GM12878 (cell line): Measurements from ENCODE around the gene COL6A1. TPM values are rescaled to one million over a fixed set of nuclear protein-coding genes. Genes with fewer than 3 reads are reported as not detected.

Experiments used
- EGR1 ChIP-seq, 2 experiments: IDR thresholded peaks; 1 replicate in 1 of 2; 2 replicates in 1 of 2; pipeline ENCODE4 v1.6.1; 2011 to 2012; ENCODE audit warnings: low read depth in 2 of 2, low read length in 2 of 2, borderline replicate concordance in 1 of 2, mild to moderate bottlenecking in 1 of 2, moderate library complexity in 1 of 2
- polyA plus RNA-seq, 11 experiments: library from polyadenylated mRNA; depleted of rRNA in 4 of 11; unstranded in 6 of 11; stranded (reverse) in 5 of 11; fragments of >200 nt; fragmentation: Nextera tagmentation in 4 of 11; fragmentation: Illumina TruSeq in 1 of 11; extraction: Ambion mirVana in 4 of 11; extraction: Trizol in 1 of 11; gene quantifications; 1 replicate in 1 of 11; 2 replicates in 10 of 11; pipeline versions ENCODE4 v1.2.1 to v1.2.3, GENCODE V29; 2011 to 2016; ENCODE audit warnings: inconsistent platforms in 2 of 11, missing spikeins in 2 of 11, low read depth in 1 of 11
- total RNA-seq, 4 experiments: library from RNA; depleted of rRNA in 3 of 4; stranded (reverse); fragments of >200 nt in 3 of 4; fragmentation: Illumina TruSeq in 1 of 4; extraction: Trizol in 1 of 4; gene quantifications; 2 replicates each; pipeline versions ENCODE4 v1.2.1 to v1.2.3, GENCODE V29; 2013 to 2021
- TF ChIP-seq, protein P1 (sequence below): fragments of 450-650 bp; IDR thresholded peaks from 2 replicates; pipeline ENCODE4 v1.6.1; 2018; ENCODE audit warnings: borderline replicate concordance, mild to moderate bottlenecking; ENCODE audit not compliant: partially characterized antibody

Gene COL6A1
- total and polyA plus RNA-seq, 10 of the 15 experiments (the other 5 are each of a cell fraction or from before 2014, with no cell fraction given): 0.12 to 1.3 (median 0.20) TPM; not detected in 7

DNA sequence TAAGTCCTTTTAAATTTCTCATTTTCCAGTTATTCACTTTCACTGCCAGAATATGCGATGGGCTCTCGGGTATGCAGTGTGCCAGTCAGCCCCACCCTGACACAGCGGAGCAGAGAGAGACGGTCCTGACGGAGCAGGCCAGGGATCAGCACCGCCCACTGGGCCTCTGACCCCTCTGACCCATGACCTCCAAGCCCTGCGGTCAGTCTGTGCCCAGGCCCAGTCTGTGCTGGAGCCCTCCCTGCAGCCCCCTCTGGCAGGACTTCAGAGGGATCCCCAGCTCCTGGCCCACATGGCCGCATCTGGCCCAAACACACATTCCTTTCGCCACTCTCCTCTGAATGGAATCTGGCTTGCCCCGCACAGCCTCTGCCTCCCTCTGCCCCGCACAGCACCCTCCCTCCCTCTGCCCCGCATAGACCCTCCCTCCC lies 72.9 kb downstream of the COL6A1 start (continued):
- no peak for TF ChIP-seq EGR1 (IDR thresholded peaks at IDR 0.05; ENCODE audit: borderline replicate concordance in 1 of 2, low read depth in 2 of 2, low read length in 2 of 2)
- TF ChIP-seq, protein P1, sequence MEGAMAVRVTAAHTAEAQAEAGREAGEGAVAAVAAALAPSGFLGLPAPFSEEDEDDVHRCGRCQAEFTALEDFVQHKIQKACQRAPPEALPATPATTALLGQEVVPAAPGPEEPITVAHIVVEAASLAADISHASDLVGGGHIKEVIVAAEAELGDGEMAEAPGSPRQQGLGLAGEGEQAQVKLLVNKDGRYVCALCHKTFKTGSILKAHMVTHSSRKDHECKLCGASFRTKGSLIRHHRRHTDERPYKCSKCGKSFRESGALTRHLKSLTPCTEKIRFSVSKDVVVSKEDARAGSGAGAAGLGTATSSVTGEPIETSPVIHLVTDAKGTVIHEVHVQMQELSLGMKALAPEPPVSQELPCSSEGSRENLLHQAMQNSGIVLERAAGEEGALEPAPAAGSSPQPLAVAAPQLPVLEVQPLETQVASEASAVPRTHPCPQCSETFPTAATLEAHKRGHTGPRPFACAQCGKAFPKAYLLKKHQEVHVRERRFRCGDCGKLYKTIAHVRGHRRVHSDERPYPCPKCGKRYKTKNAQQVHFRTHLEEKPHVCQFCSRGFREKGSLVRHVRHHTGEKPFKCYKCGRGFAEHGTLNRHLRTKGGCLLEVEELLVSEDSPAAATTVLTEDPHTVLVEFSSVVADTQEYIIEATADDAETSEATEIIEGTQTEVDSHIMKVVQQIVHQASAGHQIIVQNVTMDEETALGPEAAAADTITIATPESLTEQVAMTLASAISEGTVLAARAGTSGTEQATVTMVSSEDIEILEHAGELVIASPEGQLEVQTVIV: no peak

Other genes starting within 250 kb of the COL6A1 start
- gene COL6A2, start 116.3 kb downstream of the COL6A1 start, total RNA-seq (2014; rRNA removed): not detected in 2 replicates
- gene COL6A2, start 116.3 kb downstream of the COL6A1 start, total RNA-seq (2014; rRNA removed; fragmentation: Illumina TruSeq; extraction: Trizol): not detected in 2 replicates
- 0.58 and 1.3 TPM in 2 replicates for gene COL6A2, start 116.3 kb downstream of the COL6A1 start, total RNA-seq (2021)
- gene COL6A2, start 116.3 kb downstream of the COL6A1 start, polyA plus RNA-seq (2011; rRNA removed): not detected in 2 replicates
- gene COL6A2, start 116.3 kb downstream of the COL6A1 start, polyA plus RNA-seq (2014; fragmentation: Illumina TruSeq; extraction: Trizol): not detected in 2 replicates
- not detected for gene COL6A2, start 116.3 kb downstream of the COL6A1 start, polyA plus RNA-seq (2014; fragmentation: Nextera tagmentation; extraction: Ambion mirVana)
- gene COL6A2, start 116.3 kb downstream of the COL6A1 start, polyA plus RNA-seq (2014; rRNA removed): 0.04 TPM in 1 of 2 replicates, not detected in the other
- gene COL6A2, start 116.3 kb downstream of the COL6A1 start, polyA plus RNA-seq (2016; fragmentation: Nextera tagmentation; extraction: Ambion mirVana): under 1 TPM; 0.16 to 0.34 TPM
- 0.60 TPM in 1 of 2 replicates, not detected in the other for gene FTCD, start 173.8 kb downstream of the COL6A1 start, total RNA-seq (2014; rRNA removed)
- not detected in 2 replicates for gene FTCD, start 173.8 kb downstream of the COL6A1 start, total RNA-seq (2014; rRNA removed; fragmentation: Illumina TruSeq; extraction: Trizol)
- 0.28 TPM in 1 of 2 replicates, not detected in the other for gene FTCD, start 173.8 kb downstream of the COL6A1 start, total RNA-seq (2021)
- gene FTCD, start 173.8 kb downstream of the COL6A1 start, polyA plus RNA-seq (2011; rRNA removed): not detected in 2 replicates
- gene FTCD, start 173.8 kb downstream of the COL6A1 start, polyA plus RNA-seq (2014; fragmentation: Illumina TruSeq; extraction: Trizol): not detected in 2 replicates
- gene FTCD, start 173.8 kb downstream of the COL6A1 start, polyA plus RNA-seq (2014; fragmentation: Nextera tagmentation; extraction: Ambion mirVana): not detected
- 0.27 and 0.33 TPM in 2 replicates for gene FTCD, start 173.8 kb downstream of the COL6A1 start, polyA plus RNA-seq (2014; rRNA removed)
- gene FTCD, start 173.8 kb downstream of the COL6A1 start, polyA plus RNA-seq (2016; fragmentation: Nextera tagmentation; extraction: Ambion mirVana): not detected
- gene SPATC1L, start 202.7 kb downstream of the COL6A1 start, total RNA-seq (2014; rRNA removed): 6.4 and 6.8 TPM in 2 replicates
- 2.5 and 2.8 TPM in 2 replicates for gene SPATC1L, start 202.7 kb downstream of the COL6A1 start, total RNA-seq (2014; rRNA removed; fragmentation: Illumina TruSeq; extraction: Trizol)
- 9.5 and 11.2 TPM in 2 replicates for gene SPATC1L, start 202.7 kb downstream of the COL6A1 start, total RNA-seq (2021)
- 0.72 and 1.4 TPM in 2 replicates for gene SPATC1L, start 202.7 kb downstream of the COL6A1 start, polyA plus RNA-seq (2011; rRNA removed)
- gene SPATC1L, start 202.7 kb downstream of the COL6A1 start, polyA plus RNA-seq (2014; fragmentation: Illumina TruSeq; extraction: Trizol): 0.38 and 2.1 TPM in 2 replicates
- not detected for gene SPATC1L, start 202.7 kb downstream of the COL6A1 start, polyA plus RNA-seq (2014; fragmentation: Nextera tagmentation; extraction: Ambion mirVana)
- 5.9 and 7.2 TPM in 2 replicates for gene SPATC1L, start 202.7 kb downstream of the COL6A1 start, polyA plus RNA-seq (2014; rRNA removed)
- gene SPATC1L, start 202.7 kb downstream of the COL6A1 start, polyA plus RNA-seq (2016; fragmentation: Nextera tagmentation; extraction: Ambion mirVana): 10 to 100 TPM; 13.4 to 16.0 TPM
- 61.4 and 65.2 TPM in 2 replicates for gene LSS, start 247.0 kb downstream of the COL6A1 start, total RNA-seq (2014; rRNA removed)
- gene LSS, start 247.0 kb downstream of the COL6A1 start, total RNA-seq (2014; rRNA removed; fragmentation: Illumina TruSeq; extraction: Trizol): 19.6 and 20.3 TPM in 2 replicates
- gene LSS, start 247.0 kb downstream of the COL6A1 start, total RNA-seq (2021): 82.4 and 86.4 TPM in 2 replicates
- 26.1 and 51.3 TPM in 2 replicates for gene LSS, start 247.0 kb downstream of the COL6A1 start, polyA plus RNA-seq (2011; rRNA removed)
- gene LSS, start 247.0 kb downstream of the COL6A1 start, polyA plus RNA-seq (2014; fragmentation: Illumina TruSeq; extraction: Trizol): 18.3 and 24.0 TPM in 2 replicates
- 1 to 10 TPM; 2.9 to 3.7 TPM for gene LSS, start 247.0 kb downstream of the COL6A1 start, polyA plus RNA-seq (2014; fragmentation: Nextera tagmentation; extraction: Ambion mirVana)
- gene LSS, start 247.0 kb downstream of the COL6A1 start, polyA plus RNA-seq (2014; rRNA removed): 60.9 and 68.4 TPM in 2 replicates
- 10 to 100 TPM; 25.5 to 29.4 TPM for gene LSS, start 247.0 kb downstream of the COL6A1 start, polyA plus RNA-seq (2016; fragmentation: Nextera tagmentation; extraction: Ambion mirVana)